ENCODE measurements around the gene KCND3.

DNA sequence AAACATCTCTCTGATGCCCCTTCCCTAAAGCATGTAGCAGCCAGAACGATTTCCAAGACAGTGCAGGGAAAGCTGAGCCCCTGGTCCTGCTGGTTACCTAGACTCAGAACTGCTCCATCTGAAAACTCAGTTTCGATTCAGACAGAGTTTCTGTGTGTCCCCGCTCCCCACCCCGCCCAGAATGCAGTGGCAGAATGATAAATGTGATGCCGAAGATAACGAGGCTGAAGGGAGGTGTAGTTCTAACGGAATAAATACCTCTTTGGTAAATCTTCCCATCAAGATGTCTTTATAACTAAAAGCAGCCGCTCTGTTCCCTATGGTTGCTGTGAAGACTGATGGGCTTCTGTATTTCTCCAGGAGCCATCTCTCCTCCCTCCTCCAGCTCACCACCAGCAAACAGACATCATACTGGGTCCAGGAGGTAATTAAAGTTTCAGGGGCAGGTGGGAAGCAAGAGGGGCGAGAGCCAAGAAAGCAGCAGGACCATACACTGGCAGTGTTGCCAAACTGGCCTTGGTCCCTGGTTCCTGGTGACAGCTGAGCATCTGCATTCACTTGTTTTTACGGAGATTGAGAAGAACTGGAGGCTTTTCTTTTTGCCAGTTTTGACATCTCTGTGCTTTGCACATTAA, 156.8 kb downstream of the KCND3 start:
- TF ChIP-seq, protein P1, sequence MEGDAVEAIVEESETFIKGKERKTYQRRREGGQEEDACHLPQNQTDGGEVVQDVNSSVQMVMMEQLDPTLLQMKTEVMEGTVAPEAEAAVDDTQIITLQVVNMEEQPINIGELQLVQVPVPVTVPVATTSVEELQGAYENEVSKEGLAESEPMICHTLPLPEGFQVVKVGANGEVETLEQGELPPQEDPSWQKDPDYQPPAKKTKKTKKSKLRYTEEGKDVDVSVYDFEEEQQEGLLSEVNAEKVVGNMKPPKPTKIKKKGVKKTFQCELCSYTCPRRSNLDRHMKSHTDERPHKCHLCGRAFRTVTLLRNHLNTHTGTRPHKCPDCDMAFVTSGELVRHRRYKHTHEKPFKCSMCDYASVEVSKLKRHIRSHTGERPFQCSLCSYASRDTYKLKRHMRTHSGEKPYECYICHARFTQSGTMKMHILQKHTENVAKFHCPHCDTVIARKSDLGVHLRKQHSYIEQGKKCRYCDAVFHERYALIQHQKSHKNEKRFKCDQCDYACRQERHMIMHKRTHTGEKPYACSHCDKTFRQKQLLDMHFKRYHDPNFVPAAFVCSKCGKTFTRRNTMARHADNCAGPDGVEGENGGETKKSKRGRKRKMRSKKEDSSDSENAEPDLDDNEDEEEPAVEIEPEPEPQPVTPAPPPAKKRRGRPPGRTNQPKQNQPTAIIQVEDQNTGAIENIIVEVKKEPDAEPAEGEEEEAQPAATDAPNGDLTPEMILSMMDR (conservative IDR thresholded peaks at IDR 0.05; ENCODE audit: low read depth in 2 of 2): no peak
- TF ChIP-seq, protein P2, sequence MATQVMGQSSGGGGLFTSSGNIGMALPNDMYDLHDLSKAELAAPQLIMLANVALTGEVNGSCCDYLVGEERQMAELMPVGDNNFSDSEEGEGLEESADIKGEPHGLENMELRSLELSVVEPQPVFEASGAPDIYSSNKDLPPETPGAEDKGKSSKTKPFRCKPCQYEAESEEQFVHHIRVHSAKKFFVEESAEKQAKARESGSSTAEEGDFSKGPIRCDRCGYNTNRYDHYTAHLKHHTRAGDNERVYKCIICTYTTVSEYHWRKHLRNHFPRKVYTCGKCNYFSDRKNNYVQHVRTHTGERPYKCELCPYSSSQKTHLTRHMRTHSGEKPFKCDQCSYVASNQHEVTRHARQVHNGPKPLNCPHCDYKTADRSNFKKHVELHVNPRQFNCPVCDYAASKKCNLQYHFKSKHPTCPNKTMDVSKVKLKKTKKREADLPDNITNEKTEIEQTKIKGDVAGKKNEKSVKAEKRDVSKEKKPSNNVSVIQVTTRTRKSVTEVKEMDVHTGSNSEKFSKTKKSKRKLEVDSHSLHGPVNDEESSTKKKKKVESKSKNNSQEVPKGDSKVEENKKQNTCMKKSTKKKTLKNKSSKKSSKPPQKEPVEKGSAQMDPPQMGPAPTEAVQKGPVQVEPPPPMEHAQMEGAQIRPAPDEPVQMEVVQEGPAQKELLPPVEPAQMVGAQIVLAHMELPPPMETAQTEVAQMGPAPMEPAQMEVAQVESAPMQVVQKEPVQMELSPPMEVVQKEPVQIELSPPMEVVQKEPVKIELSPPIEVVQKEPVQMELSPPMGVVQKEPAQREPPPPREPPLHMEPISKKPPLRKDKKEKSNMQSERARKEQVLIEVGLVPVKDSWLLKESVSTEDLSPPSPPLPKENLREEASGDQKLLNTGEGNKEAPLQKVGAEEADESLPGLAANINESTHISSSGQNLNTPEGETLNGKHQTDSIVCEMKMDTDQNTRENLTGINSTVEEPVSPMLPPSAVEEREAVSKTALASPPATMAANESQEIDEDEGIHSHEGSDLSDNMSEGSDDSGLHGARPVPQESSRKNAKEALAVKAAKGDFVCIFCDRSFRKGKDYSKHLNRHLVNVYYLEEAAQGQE (IDR thresholded peaks at IDR 0.05; ENCODE audit: unreplicated experiment): no peak
- no peak for TF ChIP-seq CREB1 (CRISPR knock-in tag; IDR thresholded peaks at IDR 0.05; ENCODE audit: low read depth)
- no peak for TF ChIP-seq JUNB (IDR thresholded peaks at IDR 0.05; ENCODE audit: unreplicated experiment)
- TF ChIP-seq EZH2phosphoT487 (IDR thresholded peaks at IDR 0.05; ENCODE audit: unreplicated experiment): no peak
